SK-N-MC (cell line): ENCODE results near the gene SFTA2.

Experiments
- DNase-seq: peaks from one replicate; pipeline ENCODE4 v3.0.0-alpha.2; 2011; ENCODE audit warnings: low read depth, low spot score
- H3K27ac ChIP-seq: fragments of 200-600 bp; sonication (generic); 2 replicates; pipeline ENCODE4 v1.5.1; 2016; ENCODE audit warnings: mixed run types
- H3K36me3 ChIP-seq: fragments of 200-600 bp; sonication (generic); 2 replicates; pipeline ENCODE4 v1.6.1; 2017; ENCODE audit warnings: antibody characterized with exemption, low read length, mixed read lengths; ENCODE audit not compliant: insufficient read depth
- H3K4me3 ChIP-seq: fragments of 200-600 bp; sonication (generic); 2 replicates; pipeline ENCODE4 v1.5.1; 2016
- H3K9ac ChIP-seq: fragments of 200-600 bp; sonication (generic); 2 replicates; pipeline ENCODE4 v1.8.0; 2017; ENCODE audit warnings: mixed run types, mixed read lengths; ENCODE audit not compliant: insufficient read length
- H3K9me3 ChIP-seq: fragments of 200-600 bp; sonication (generic); 2 replicates; pipeline ENCODE4 v1.6.1; 2017; ENCODE audit warnings: low read depth, mild to moderate bottlenecking, antibody characterized with exemption, low read length, moderate library complexity, mixed read lengths
- EZH2 ChIP-seq: fragments of 200-600 bp; sonication (generic); IDR thresholded peaks from one replicate; pipeline ENCODE4 v1.6.1; 2017; ENCODE audit warnings: antibody characterized with exemption
- FOXP2 ChIP-seq: optimal IDR thresholded peaks from 2 replicates; pipeline ENCODE3; 2011; ENCODE audit warnings: mild to moderate bottlenecking, moderate library complexity; ENCODE audit not compliant: insufficient read depth; ENCODE audit errors: extremely low read length, control extremely low read depth
- POLR2AphosphoS5 ChIP-seq: IDR thresholded peaks from 2 replicates; pipeline ENCODE4 v1.6.1; 2012; ENCODE audit warnings: mild to moderate bottlenecking, low read depth, low read length, borderline replicate concordance

SFTA2 gene

DNA sequence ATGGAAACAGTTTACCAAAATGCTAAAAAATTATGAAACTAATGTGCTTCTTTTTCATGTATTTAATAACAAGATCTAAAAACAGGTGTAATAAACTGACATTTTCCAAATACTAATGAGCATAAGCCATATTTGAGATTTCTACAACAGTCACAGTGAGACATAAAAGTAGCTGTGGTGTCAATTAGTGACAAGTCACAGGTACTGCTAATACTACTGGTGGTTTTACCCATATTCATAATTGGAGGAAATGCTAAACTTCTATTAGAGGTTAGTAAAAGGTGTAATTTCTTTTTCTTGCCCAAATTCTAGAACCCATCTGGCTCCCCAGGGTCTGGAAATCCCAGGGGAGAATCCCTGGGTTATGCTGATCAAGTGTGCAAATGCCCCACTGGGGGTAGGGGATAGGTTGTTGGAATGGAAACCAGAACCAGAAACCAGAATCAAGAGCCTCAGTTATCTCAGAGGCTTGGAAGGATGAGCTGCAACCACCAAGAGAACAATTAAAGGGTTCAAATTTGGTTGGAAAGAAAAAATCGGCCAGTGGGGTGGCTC is 31.0 kb downstream of the SFTA2 start:
- TF ChIP-seq POLR2AphosphoS5 (no peak), FOXP2 (no peak), EZH2 (no peak)
- Histone ChIP-seq H3K27ac (no peak overlapping the region; the same call in 1 of the 2 replicates), H3K9me3 (no peaks in the 10 kb centered on the region), H3K9ac (no peak overlapping the region), H3K36me3 (peaks cover 7% of the 10 kb centered on the region; the same call in 1 of the 2 replicates), H3K4me3 (no peak overlapping the region)
- DNase-seq, result no peak

DNA sequence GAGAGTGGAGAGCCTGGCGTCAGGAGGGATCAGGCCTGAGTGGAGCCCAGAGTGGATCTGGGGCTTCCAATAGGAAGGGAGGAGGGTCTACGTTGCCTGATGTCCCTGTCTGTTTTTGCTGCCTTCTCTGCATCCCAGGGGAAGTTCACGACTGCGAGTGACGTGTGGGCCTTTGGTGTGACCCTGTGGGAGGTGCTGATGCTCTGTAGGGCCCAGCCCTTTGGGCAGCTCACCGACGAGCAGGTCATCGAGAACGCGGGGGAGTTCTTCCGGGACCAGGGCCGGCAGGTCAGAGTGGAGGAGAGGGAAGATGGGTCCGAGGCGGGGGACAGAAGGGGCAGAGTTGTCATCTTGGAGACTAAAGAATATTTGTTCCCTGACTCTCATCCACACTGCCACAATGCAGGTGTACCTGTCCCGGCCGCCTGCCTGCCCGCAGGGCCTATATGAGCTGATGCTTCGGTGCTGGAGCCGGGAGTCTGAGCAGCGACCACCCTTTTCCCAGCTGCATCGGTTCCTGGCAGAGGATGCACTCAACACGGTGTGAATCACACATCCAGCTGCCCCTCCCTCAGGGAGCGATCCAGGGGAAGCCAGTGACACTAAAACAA is 33.1 kb downstream of the SFTA2 start:
- Histone ChIP-seq H3K4me3 (no peak overlapping the region), H3K27ac (no peak overlapping the region), H3K9me3 (no peaks in the 10 kb centered on the region), H3K36me3 (peaks cover 19% of the 10 kb centered on the region; the same call in 1 of the 2 replicates), H3K9ac (no peak overlapping the region)
- no peak for DNase-seq
- TF ChIP-seq EZH2, result no peak
- TF ChIP-seq POLR2AphosphoS5, result no peak
- no peak for TF ChIP-seq FOXP2

DNA sequence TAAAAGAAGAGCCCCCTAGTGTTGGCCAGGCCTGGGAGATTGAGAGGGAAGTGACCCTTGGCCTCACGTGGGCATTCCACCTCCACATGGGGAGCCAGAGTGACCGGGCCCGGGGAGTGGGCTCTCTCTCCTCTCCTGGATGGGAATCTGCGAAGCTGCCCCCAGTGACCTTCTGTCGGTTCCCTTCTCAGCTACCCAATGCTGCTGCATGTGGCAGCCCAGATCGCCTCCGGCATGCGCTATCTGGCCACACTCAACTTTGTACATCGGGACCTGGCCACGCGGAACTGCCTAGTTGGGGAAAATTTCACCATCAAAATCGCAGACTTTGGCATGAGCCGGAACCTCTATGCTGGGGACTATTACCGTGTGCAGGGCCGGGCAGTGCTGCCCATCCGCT is 34.1 kb downstream of the SFTA2 start:
- DNase-seq, result no peak
- no peak overlapping the region for H3K4me3 ChIP-seq
- H3K36me3 ChIP-seq, result peaks cover 19% of the 10 kb centered on the region; the same call in 1 of the 2 replicates
- TF ChIP-seq POLR2AphosphoS5, result no peak
- TF ChIP-seq FOXP2, result no peak
- no peak for TF ChIP-seq EZH2
- no peaks in the 10 kb centered on the region for H3K9me3 ChIP-seq
- no peak overlapping the region for H3K27ac ChIP-seq
- no peak overlapping the region for H3K9ac ChIP-seq

DNA sequence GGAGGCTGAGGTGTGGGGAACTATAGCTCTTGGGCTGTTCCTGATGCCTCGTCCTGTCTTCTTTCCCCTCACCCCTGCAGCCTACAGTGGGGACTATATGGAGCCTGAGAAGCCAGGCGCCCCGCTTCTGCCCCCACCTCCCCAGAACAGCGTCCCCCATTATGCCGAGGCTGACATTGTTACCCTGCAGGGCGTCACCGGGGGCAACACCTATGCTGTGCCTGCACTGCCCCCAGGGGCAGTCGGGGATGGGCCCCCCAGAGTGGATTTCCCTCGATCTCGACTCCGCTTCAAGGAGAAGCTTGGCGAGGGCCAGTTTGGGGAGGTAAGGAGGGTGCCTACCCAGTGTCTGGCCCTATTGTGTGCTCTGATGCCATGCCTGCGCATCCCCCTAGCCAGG is 35.4 kb downstream of the SFTA2 start:
- Histone ChIP-seq H3K36me3 (peaks cover 25% of the 10 kb centered on the region; the same call in 1 of the 2 replicates), H3K9me3 (no peaks in the 10 kb centered on the region), H3K9ac (no peak overlapping the region), H3K4me3 (no peak overlapping the region), H3K27ac (no peak overlapping the region)
- no peak for TF ChIP-seq EZH2
- no peak for TF ChIP-seq FOXP2
- no peak for TF ChIP-seq POLR2AphosphoS5
- no peak for DNase-seq

DNA sequence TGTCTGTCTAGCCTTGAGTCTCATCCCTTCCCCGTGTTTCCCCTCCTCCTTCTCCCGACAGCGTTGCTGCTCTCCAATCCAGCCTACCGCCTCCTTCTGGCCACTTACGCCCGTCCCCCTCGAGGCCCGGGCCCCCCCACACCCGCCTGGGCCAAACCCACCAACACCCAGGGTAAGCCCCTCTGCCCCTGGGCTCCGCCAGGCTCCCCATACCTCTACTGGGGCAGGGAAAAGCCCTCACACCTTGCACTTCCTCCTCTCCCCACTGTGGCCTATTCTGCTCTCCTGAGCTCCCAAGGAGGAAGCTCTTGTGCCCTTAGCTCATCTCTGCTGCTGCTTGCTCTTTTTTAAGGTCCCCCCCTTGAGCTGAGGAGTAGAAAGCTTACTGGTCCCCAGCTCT is 36.6 kb downstream of the SFTA2 start:
- Histone ChIP-seq H3K36me3 (peaks cover 32% of the 10 kb centered on the region; the same call in 1 of the 2 replicates), H3K9ac (no peak overlapping the region), H3K9me3 (no peaks in the 10 kb centered on the region), H3K27ac (no peak overlapping the region), H3K4me3 (no peak overlapping the region)
- no peak for TF ChIP-seq EZH2
- no peak for TF ChIP-seq FOXP2
- TF ChIP-seq POLR2AphosphoS5, result no peak
- DNase-seq, result no peak

DNA sequence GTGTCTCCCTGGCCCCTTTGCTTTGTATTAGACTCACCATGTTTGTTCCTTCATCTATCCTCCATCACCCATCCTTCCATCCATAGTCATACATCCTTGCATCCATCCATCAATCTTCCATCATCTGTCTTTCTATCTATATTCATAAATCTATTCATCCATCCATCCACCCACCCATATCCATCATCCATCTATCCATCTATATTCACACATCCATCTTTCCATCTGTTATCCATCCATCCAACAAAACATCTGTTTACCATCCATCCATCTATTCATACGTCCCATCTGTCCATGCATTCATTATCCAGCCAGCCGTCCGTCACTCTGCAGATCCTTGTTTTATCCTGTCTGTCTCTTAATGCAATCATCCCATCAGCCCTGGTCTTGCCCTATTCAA is 37.0 kb downstream of the SFTA2 start:
- peaks cover 37% of the 10 kb centered on the region; the same call in 1 of the 2 replicates for H3K36me3 ChIP-seq
- H3K4me3 ChIP-seq, result no peak overlapping the region
- H3K9ac ChIP-seq, result no peak overlapping the region
- TF ChIP-seq FOXP2 (no peak), POLR2AphosphoS5 (no peak), EZH2 (no peak)
- DNase-seq, result no peak
- no peaks in the 10 kb centered on the region for H3K9me3 ChIP-seq
- H3K27ac ChIP-seq, result no peak overlapping the region

DNA sequence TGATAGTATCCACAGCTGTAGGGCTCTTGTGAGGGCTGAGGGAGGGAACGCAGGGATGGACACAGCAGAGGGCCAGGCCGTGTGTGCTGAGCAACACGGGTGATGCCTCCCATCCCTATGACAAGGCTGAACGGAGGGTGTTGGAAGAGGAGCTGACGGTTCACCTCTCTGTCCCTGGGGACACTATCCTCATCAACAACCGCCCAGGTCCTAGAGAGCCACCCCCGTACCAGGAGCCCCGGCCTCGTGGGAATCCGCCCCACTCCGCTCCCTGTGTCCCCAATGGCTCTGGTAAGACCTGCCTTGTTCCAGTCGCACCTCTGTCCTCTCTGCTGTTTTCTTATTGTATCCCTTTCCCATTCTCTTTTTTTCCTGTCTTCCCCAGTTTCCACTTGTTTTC is 37.6 kb downstream of the SFTA2 start:
- Histone ChIP-seq H3K27ac (no peak overlapping the region), H3K36me3 (peaks cover 42% of the 10 kb centered on the region; the same call in 1 of the 2 replicates), H3K4me3 (no peak overlapping the region), H3K9me3 (no peaks in the 10 kb centered on the region), H3K9ac (no peak overlapping the region)
- no peak for DNase-seq
- TF ChIP-seq EZH2 (no peak), POLR2AphosphoS5 (no peak), FOXP2 (no peak)

DNA sequence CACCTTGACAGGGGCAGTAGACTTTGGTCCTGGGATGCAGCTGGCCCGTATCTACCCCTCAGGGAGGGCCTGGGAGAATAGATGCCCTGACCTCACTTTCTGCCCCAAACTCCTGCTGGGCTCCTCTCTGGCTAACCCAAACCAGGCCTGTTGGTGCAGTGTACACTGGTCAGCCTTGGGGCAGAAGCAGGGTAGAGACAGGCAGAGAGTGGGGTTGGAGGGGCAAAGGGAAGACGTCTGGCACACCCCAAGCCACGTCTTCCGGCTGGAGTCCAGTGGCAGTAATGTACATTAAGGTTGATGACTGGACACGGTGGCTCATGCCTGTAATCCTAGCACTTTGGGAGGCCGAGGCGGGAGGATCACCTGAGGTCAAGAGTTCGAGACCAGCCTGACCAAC is 38.3 kb downstream of the SFTA2 start:
- no peaks in the 10 kb centered on the region for H3K9me3 ChIP-seq
- H3K4me3 ChIP-seq, result no peak overlapping the region
- H3K9ac ChIP-seq, result no peak overlapping the region
- H3K27ac ChIP-seq, result no peak overlapping the region
- peaks cover 49% of the 10 kb centered on the region; the same call in 1 of the 2 replicates for H3K36me3 ChIP-seq
- no peak for DNase-seq
- TF ChIP-seq FOXP2 (no peak), EZH2 (no peak), POLR2AphosphoS5 (no peak)
